GM20431 (cell line): Measurements from ENCODE around the gene EYS.

Experiments used
- in situ Hi-C: fragments of 300-500 bp; cut with MseI, MboI; formaldehyde crosslinking; loops from one replicate; pipeline ENCODE4 v1.15.0; 2020; ENCODE audit warnings: low sequenced_read_pairs; ENCODE audit not compliant: unreplicated experiment

Gene EYS

GRCh38 chr6:64301307-64302236 lies 1405.5 kb downstream of the EYS start:
- in situ Hi-C loops, result no loop called here

- in situ Hi-C loops, result no loop called here
Measured at GRCh38 chr6:64299176-64299575, 1407.8 kb downstream of the EYS start.

GRCh38 chr6:64294034-64294433 lies 1413.0 kb downstream of the EYS start:
- in situ Hi-C loops, result no loop called here

- in situ Hi-C loops, result no loop called here
Measured at GRCh38 chr6:64293298-64293697, 1413.7 kb downstream of the EYS start.

- in situ Hi-C loops, result no loop called here
Measured at GRCh38 chr6:64290867-64291266, 1416.2 kb downstream of the EYS start.

GRCh38 chr6:64289931-64290330 lies 1417.1 kb downstream of the EYS start:
- in situ Hi-C loops, result no loop called here

GRCh38 chr6:64288351-64288750 lies 1418.7 kb downstream of the EYS start:
- in situ Hi-C loops, result no loop called here

- in situ Hi-C loops, result no loop called here
Measured at GRCh38 chr6:64281167-64281566, 1425.9 kb downstream of the EYS start.

GRCh38 chr6:64280569-64280968 lies 1426.5 kb downstream of the EYS start:
- in situ Hi-C loops, result no loop called here

- in situ Hi-C loops, result no loop called here
Measured at GRCh38 chr6:64270083-64270482, 1436.9 kb downstream of the EYS start.

GRCh38 chr6:64266351-64266821 lies 1440.6 kb downstream of the EYS start:
- in situ Hi-C loops, result no loop called here

GRCh38 chr6:64263778-64264177 lies 1443.2 kb downstream of the EYS start:
- in situ Hi-C loops, result no loop called here

- in situ Hi-C loops, result no loop called here
Measured at GRCh38 chr6:64259372-64259771, 1447.7 kb downstream of the EYS start.

GRCh38 chr6:64258752-64259151 lies 1448.3 kb downstream of the EYS start:
- in situ Hi-C loops, result no loop called here

GRCh38 chr6:64258302-64258701 lies 1448.7 kb downstream of the EYS start:
- in situ Hi-C loops, result no loop called here

- in situ Hi-C loops, result no loop called here
Measured at GRCh38 chr6:64257586-64257985, 1449.4 kb downstream of the EYS start.

GRCh38 chr6:64256483-64256882 lies 1450.5 kb downstream of the EYS start:
- in situ Hi-C loops, result no loop called here

GRCh38 chr6:64255000-64255399 lies 1452.0 kb downstream of the EYS start:
- in situ Hi-C loops, result no loop called here

GRCh38 chr6:64254558-64254957 lies 1452.5 kb downstream of the EYS start:
- in situ Hi-C loops, result no loop called here

- in situ Hi-C loops, result no loop called here
Measured at GRCh38 chr6:64252256-64252655, 1454.8 kb downstream of the EYS start.

- in situ Hi-C loops, result no loop called here
Measured at GRCh38 chr6:64250126-64250525, 1456.9 kb downstream of the EYS start.

- in situ Hi-C loops, result no loop called here
Measured at GRCh38 chr6:64249115-64249514, 1457.9 kb downstream of the EYS start.
